AML-193 (cell line): ENCODE data around the gene TMBIM4.
"Not testable (repeated sequence)": the region's sequence is repeated elsewhere in the genome, so short reads cannot be mapped to it uniquely, and the experiment has no call there.

Experiments used
- DNase-seq, 2 experiments: peaks; one replicate each; lab custom pipeline; 2025; lab: John Stamatoyannopoulos, UW

The TMBIM4 gene, protein sequence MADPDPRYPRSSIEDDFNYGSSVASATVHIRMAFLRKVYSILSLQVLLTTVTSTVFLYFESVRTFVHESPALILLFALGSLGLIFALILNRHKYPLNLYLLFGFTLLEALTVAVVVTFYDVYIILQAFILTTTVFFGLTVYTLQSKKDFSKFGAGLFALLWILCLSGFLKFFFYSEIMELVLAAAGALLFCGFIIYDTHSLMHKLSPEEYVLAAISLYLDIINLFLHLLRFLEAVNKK

GRCh38 chr12:66169221-66170170, at the start of gene TMBIM4:
TSS of gene TMBIM4 (minus strand) at chr12:66169996. CDS start at chr12:66169951, 45 bp downstream.
- peak; percentile 95 to 96 for DNase-seq

DNA sequence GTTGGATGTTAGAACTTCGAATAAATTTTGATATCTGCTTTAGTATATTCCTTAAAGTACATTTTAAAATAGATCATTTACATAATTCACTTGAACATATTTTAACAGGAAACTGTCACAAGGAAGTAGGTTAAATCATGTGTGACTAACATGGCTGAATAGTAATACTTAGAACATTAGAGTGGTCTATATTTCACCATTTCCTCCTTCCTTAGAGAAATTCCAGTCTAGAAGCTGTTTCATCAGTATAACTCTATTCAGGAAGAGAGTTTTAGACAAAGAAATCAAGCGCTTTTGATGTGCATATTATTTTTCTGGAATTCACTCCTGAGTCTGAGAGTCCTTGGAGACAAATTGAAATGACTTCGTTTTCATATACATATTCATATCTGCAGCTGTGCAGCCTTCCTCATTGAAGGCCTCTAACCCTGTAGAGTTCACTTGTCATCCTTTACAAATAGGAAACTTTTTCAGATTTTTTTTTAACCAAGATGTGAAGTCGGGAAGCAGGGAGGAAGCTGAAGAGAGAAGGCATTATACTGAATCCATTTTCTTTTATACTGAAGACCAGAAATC, 47.6 kb upstream of the TMBIM4 start:
- DNase-seq = peak; percentile 47 to 54

- DNase-seq = not testable (repeated sequence)
Measured at GRCh38 chr12:66213011-66213410, 43.2 kb upstream of the TMBIM4 start.

DNA sequence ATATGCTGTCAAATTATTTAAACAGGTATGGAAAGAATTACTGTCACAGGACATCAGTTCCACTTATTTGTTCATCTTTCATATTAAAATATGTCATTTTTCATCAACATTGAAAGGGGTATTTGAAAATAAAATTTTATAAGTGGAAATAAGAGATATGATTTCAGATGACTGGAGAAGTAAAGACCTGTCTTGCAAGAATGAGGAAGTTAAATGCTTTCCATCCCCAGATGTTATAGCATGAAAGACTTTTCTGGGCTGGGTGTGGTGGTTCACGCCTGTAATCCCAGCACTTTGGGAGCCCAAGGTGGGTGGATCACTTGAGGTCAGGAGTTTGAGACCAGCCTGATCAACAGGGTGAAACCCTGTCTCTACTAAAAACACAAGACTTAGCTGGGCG, 41.8 kb upstream of the TMBIM4 start:
- DNase-seq = peak in 1 of 2 experiments; percentile 10

GRCh38 chr12:66210840-66211239, 41.0 kb upstream of the TMBIM4 start:
- peak; percentile 82 for DNase-seq

DNA sequence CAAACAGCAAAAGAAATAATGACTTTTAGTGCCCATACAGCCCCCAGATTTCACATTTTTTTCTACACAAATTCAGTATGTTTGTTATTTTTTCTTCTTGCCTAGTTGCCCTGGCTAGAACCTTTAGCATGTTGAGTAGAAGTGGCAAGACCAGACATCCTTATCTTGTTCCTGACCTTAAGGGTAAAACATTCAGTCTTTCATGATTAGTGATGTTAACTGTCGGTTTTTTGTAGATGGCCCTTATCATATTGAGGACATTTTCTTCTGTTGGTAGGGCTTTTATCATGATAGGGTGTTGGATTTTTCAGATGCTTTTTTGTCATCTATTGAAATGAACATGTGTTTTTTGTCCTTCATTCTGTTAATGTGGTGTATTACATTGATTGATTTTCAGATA, 36.3 kb upstream of the TMBIM4 start:
- DNase-seq = no peak

DNA sequence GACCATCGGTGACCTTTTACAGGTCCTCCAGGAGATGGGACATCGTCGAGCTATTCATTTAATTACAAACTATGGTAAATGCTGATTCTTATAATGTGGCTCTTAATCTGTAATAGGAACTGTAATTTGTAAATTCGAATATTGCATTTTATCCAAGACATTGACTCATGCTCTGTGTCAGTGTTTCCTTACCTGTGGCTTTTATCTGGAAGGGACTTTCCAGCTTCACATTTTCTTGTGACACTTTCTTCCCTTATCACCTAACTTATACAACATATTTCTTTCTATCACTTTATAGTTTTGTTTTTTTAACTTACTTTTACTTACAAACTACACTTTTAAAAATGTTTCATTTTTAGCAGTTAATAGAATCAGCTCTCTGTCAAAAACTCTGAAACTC, 34.0 kb upstream of the TMBIM4 start:
- no peak for DNase-seq

GRCh38 chr12:66199831-66200509, 30.2 kb upstream of the TMBIM4 start:
- no peak for DNase-seq

DNA sequence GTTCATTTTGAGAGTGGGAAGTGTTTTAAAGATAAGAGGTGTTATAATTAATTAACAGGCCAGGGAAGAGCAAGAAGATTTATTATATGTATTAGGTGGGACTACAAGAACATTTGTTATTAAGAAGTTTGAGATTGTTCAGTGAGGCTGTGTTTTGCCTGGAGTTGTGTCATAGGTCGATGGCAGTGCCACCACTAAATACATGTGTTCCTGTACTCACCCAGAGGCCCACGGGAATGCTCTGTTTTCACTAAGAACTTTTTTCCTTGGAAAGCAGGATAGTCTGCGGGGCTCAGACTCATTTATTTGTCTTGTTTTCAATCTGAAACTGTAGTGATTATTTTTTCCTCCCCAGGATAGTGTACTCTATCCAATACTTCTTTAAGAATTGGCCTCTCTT, 29.3 kb upstream of the TMBIM4 start:
- DNase-seq = no peak

DNA sequence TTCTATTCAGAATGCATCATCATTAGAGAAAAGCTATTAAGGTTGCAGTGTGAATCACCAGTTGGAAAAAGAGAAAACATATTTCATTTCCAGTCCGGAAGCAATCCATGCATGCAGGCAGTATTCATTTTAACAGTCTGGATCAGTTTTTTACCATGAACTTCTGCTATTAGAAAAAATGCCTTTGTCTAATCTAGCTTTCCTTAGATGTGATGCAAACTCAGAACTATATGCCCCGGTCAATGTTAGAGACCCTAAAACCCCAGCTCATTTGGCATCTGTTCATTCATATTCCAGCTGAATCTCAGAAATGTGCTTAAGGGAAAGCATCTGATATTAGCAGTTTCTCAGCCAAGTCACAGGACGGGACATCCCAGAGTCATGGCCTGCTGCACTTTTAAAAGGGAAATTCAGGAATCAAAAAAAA, 27.7 kb upstream of the TMBIM4 start:
- no peak for DNase-seq

GRCh38 chr12:66196806-66197205, 27.0 kb upstream of the TMBIM4 start:
- DNase-seq = no peak

- no peak for DNase-seq
Measured at GRCh38 chr12:66195242-66195641, 25.4 kb upstream of the TMBIM4 start.

DNA sequence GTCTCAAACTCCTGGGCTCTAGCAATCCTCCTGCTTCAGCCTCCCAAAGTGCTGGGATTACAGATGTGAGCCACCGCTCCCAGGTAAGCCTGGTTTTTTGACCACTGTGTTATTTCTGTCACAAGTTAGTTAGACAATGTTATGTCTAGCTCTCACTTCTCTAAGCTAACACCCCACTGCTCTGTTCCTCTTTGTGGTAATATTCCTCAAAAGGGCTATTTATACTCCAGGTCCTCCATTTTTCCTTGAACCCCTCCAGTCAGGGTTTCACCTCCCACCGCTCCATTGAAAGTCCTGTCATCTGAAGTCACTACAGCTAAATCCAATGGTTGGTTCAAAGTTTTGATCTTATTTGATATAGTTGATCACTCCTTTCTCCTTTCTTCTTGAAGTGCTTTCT, 24.3 kb upstream of the TMBIM4 start:
- no peak for DNase-seq

DNA sequence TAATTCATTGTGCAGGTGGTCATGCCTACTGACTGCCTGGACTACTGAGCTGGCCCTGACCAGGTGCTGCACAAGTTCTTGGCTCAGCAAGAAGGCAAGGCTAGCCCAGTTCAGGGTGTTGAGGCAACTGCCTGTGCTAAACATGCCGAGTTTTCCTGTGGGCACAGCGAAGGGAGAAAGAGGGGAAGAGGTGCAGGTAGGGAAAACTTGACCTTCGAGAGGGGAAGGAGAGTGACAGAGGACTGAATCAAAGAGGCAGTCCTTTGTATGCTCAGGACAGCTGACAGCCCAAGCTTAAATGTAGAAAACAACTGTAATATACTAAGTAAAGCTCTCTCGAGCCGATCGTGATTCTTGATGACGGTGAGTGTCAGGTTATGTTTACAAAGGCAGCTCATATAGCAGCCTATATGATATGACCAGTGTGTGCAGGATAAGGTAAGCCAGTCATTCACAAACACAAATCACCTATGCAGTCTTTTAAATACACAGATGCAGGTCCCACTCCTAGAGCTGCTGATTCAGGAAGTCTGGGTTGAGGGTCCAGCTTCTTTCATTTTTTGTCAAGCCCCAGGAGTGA, 21.8 kb upstream of the TMBIM4 start:
- no peak for DNase-seq

DNA sequence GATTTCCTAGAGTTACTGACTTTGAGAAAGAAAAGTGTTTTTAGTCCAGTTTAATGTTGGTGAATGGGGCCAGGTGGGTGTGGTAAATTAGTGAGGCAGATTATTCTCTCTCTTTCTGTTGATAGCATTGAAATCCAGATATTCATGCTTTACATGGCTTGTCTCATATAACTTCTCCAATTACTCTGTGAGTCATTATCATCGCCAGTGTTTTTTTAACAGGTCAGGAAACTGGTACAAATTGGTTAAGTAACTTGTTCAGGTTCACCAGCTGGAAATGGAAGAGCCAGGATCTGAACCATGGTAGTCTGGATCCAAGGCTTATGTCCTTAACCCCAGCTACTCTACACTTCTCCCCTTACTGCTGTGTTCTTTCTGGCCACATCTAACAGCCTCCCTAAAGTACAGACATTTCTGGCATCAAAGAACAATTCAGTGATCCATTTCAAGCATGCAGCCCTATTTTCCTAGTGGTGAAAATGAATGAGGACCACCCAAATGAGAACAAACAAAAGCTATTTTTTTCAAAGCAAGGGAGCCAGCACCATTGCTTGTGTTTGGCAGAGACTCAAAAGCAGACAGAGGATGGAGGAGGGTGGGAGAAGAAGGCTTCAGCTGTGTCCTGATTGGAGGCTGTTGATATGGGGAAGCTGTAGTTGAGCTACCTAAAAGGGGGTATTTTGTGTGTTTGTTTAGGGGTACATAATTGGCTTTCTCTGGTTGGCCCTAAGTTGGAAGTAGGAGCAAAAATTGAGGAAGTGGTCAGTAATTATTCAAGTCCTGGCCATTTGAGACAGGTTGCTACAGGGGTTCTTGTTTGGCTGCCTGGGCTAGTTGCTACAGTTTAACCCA, 20.9 kb upstream of the TMBIM4 start:
- DNase-seq = peak; percentile 58

DNA sequence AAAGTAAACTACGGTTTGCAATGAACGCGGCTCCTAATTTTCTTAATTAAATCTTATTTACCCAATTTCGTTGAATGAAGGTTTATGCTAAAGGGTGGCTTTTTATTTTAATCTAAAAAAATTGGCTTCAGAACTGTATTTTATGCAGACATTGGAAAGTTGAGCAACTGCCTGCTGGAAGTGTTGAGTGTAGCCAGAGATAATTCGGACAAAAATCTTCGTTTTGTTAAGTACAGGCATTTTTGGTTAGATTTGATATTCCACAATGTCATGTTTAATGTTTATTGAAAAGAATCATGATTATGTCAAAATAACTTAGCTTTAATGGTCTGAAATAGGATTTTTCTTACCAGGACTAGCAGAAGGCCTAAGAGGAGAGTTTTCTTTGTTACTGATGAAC, 20.1 kb upstream of the TMBIM4 start:
- no peak for DNase-seq

DNA sequence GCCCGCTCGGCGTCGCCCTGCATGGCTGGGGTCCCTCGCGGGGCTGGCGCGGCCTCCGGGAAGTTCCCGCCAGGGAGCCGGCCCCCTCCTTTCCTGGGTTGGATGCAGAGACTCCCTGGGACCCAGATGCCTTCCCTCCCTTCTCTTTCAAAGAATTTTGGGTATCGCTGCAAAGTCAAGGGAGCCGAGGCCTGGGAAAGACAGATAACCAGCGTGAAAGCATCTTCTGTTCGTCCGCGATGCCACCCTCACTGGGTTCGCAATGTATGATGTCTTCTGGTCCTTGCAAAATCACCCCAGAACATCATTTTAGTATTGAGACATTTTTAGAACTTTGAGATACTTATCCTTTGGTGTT, 19.7 kb upstream of the TMBIM4 start:
- DNase-seq = no peak

GRCh38 chr12:66188584-66189485, 19.0 kb upstream of the TMBIM4 start, which contains the start of gene IRAK3:
TSS of gene IRAK3 (plus strand) at chr12:66189214. CDS start at chr12:66189300, 86 bp downstream.
- DNase-seq = peak; percentile 55 to 68

DNA sequence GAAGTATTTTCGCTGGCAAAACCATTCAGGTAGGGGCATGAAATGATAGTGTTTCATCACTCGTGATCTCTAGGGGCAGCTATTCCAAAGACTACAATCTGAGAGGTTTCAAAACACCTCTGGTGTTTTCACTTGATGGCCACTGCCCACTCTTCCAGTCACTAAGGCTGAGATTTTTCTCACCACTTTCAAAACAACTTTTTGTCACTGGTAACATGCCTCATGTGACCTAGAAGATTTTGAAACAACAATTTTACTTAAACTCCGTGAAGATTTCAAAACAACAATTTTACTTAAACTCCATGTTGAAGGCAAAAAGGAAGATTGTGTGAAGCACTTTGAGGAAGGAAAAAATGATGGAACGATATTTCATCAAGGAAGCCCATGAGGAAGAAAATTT, 18.0 kb upstream of the TMBIM4 start:
- DNase-seq = no peak

DNA sequence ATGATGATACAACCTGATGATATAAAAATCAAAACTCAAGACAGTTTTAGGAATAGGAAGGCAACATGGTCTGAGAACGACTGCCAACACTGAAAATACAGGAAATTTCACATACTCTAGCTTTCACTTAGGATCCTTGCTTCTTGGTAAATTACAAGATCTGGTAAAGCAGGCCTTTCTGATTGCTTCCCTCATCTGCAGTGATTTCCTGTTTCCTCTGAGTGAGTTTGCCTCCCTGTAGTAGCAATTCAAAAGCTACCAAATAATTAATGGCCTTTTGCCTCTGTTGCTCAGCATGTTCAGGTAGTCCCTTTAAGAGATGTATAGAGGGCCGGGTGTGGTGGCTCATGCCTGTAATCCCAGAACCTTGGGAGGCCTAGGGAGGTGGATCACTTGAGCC, 17.2 kb upstream of the TMBIM4 start:
- no peak for DNase-seq
